Measurements from ENCODE around the gene TSC1. TPM values are rescaled to one million over a fixed set of nuclear protein-coding genes. Genes with fewer than 3 reads are reported as not detected.

Gene TSC1
- total RNA-seq, 1 donor from 2014 or later, result 31.7 TPM

GRCh38 chr9:132877458-132877823, 67.0 kb downstream of the TSC1 start:
- peaks cover 3% of the 10 kb centered on the region for H3K27me3 ChIP-seq (ENCODE audit: control insufficient read depth, insufficient read depth, low read length)

GRCh38 chr9:132876849-132877248, 67.6 kb downstream of the TSC1 start:
- no peak for DNase-seq (ENCODE audit: low read depth)
- TF ChIP-seq CTCF (IDR thresholded peaks at IDR 0.05; ENCODE audit: insufficient read depth, low read length, poor library complexity, severe bottlenecking), result no peak
- H3K4me3 ChIP-seq (ENCODE audit: low read depth, low read length), result no peak overlapping the region
- H3K27me3 ChIP-seq (ENCODE audit: control insufficient read depth, insufficient read depth, low read length), result peaks cover 3% of the 10 kb centered on the region
- H3K36me3 ChIP-seq (ENCODE audit: control insufficient read depth, insufficient read depth, low read length), result no peaks in the 10 kb centered on the region

More at GRCh38 chr9:132877458-132877823, 67.0 kb downstream of the TSC1 start:
- peak overlapping the region; percentile 89 for H3K4me3 ChIP-seq (ENCODE audit: low read depth, low read length)
- no peaks in the 10 kb centered on the region for H3K36me3 ChIP-seq (ENCODE audit: control insufficient read depth, insufficient read depth, low read length)
- DNase-seq (ENCODE audit: low read depth), result no peak
- no peak for TF ChIP-seq CTCF (IDR thresholded peaks at IDR 0.05; ENCODE audit: insufficient read depth, low read length, poor library complexity, severe bottlenecking)

GRCh38 chr9:132875159-132875558, 69.3 kb downstream of the TSC1 start:
- no peak for TF ChIP-seq CTCF (IDR thresholded peaks at IDR 0.05; ENCODE audit: insufficient read depth, low read length, poor library complexity, severe bottlenecking)
- Histone ChIP-seq H3K27me3 (ENCODE audit: control insufficient read depth, insufficient read depth, low read length) (peaks cover 3% of the 10 kb centered on the region), H3K36me3 (ENCODE audit: control insufficient read depth, insufficient read depth, low read length) (no peaks in the 10 kb centered on the region), H3K4me3 (ENCODE audit: low read depth, low read length) (no peak overlapping the region)
- DNase-seq (ENCODE audit: low read depth), result no peak

- DNase-seq (ENCODE audit: low read depth), result no peak
- TF ChIP-seq CTCF (IDR thresholded peaks at IDR 0.05; ENCODE audit: insufficient read depth, low read length, poor library complexity, severe bottlenecking), result no peak
- Histone ChIP-seq H3K27me3 (ENCODE audit: control insufficient read depth, insufficient read depth, low read length) (peaks cover 3% of the 10 kb centered on the region), H3K36me3 (ENCODE audit: control insufficient read depth, insufficient read depth, low read length) (no peaks in the 10 kb centered on the region), H3K4me3 (ENCODE audit: low read depth, low read length) (no peak overlapping the region)
Observed at GRCh38 chr9:132873403-132873802, 71.0 kb downstream of the TSC1 start.

- no peak for TF ChIP-seq CTCF (IDR thresholded peaks at IDR 0.05; ENCODE audit: insufficient read depth, low read length, poor library complexity, severe bottlenecking)
- Histone ChIP-seq H3K4me3 (ENCODE audit: low read depth, low read length) (no peak overlapping the region), H3K36me3 (ENCODE audit: control insufficient read depth, insufficient read depth, low read length) (no peaks in the 10 kb centered on the region), H3K27me3 (ENCODE audit: control insufficient read depth, insufficient read depth, low read length) (no peaks in the 10 kb centered on the region)
- no peak for DNase-seq (ENCODE audit: low read depth)
Observed at GRCh38 chr9:132869266-132869665, 75.2 kb downstream of the TSC1 start.

GRCh38 chr9:132866898-132867297, 77.5 kb downstream of the TSC1 start:
- DNase-seq (ENCODE audit: low read depth), result no peak
- Histone ChIP-seq H3K36me3 (ENCODE audit: control insufficient read depth, insufficient read depth, low read length) (no peaks in the 10 kb centered on the region), H3K4me3 (ENCODE audit: low read depth, low read length) (no peak overlapping the region), H3K27me3 (ENCODE audit: control insufficient read depth, insufficient read depth, low read length) (no peaks in the 10 kb centered on the region)
- TF ChIP-seq CTCF (IDR thresholded peaks at IDR 0.05; ENCODE audit: insufficient read depth, low read length, poor library complexity, severe bottlenecking), result no peak

Data from kidney epithelial cell (primary cell).